RWPE2 (cell line): Measurements from ENCODE around the gene DTNBP1.
"Not testable (repeated sequence)": the region's sequence is repeated elsewhere in the genome, so short reads cannot be mapped to it uniquely, and the experiment has no call there.

Experiments used
- ATAC-seq: fragments of 200-7000 bp; cut with Tn5 transposase; 3 replicates; pipeline ENCODE4 v1.9.1; 2021; ENCODE audit warnings: low read depth
- DNase-seq: peaks from one replicate; pipeline ENCODE4 v3.0.0-alpha.2; 2020; ENCODE audit warnings: low spot score
- H3K27ac ChIP-seq: fragments of 450-650 bp; 2 replicates; pipeline ENCODE4 v1.5.1; 2017; ENCODE audit warnings: mild to moderate bottlenecking; ENCODE audit not compliant: poor library complexity, severe bottlenecking
- H3K27me3 ChIP-seq: fragments of 250-450 bp; sonication (Bioruptor Pico); 2 replicates; pipeline ENCODE4 v1.5.1; 2021; ENCODE audit warnings: mild to moderate bottlenecking, moderate library complexity; ENCODE audit not compliant: insufficient read depth, poor library complexity, severe bottlenecking
- H3K36me3 ChIP-seq: fragments of 250-450 bp; sonication (Bioruptor Pico); 2 replicates; pipeline ENCODE4 v1.5.1; 2020; ENCODE audit warnings: low read depth, mild to moderate bottlenecking, moderate library complexity
- H3K4me1 ChIP-seq: fragments of 250-450 bp; sonication (Bioruptor Pico); 2 replicates; pipeline ENCODE4 v1.5.1; 2021; ENCODE audit warnings: mild to moderate bottlenecking, moderate library complexity; ENCODE audit not compliant: insufficient read depth, poor library complexity, severe bottlenecking
- H3K4me3 ChIP-seq: fragments of 250-450 bp; sonication (Bioruptor Pico); 2 replicates; pipeline ENCODE4 v1.5.1; 2021; ENCODE audit warnings: mild to moderate bottlenecking, moderate library complexity; ENCODE audit not compliant: severe bottlenecking
- H3K9me3 ChIP-seq: fragments of 250-450 bp; sonication (Bioruptor Pico); 2 replicates; pipeline ENCODE4 v1.5.1; 2021; ENCODE audit warnings: mild to moderate bottlenecking, moderate library complexity; ENCODE audit not compliant: severe bottlenecking
- CTCF ChIP-seq: fragments of 450-650 bp; IDR thresholded peaks from one replicate; pipeline ENCODE4 v1.5.1; 2017; ENCODE audit warnings: mild to moderate bottlenecking, moderate library complexity; ENCODE audit not compliant: poor library complexity, severe bottlenecking

The DTNBP1 gene

GRCh38 chr6:15546591-15546990 is 116.2 kb downstream of the DTNBP1 start:
- ATAC-seq (no peak), DNase-seq (no peak)
- H3K36me3 ChIP-seq: no peaks in the 10 kb centered on the region
- H3K4me3 ChIP-seq: no peak overlapping the region
- no peaks in the 10 kb centered on the region for H3K9me3 ChIP-seq
- H3K4me1 ChIP-seq: no peaks in the 10 kb centered on the region
- H3K27me3 ChIP-seq: no peaks in the 10 kb centered on the region
- TF ChIP-seq CTCF: no peak
- no peak overlapping the region for H3K27ac ChIP-seq

DNA sequence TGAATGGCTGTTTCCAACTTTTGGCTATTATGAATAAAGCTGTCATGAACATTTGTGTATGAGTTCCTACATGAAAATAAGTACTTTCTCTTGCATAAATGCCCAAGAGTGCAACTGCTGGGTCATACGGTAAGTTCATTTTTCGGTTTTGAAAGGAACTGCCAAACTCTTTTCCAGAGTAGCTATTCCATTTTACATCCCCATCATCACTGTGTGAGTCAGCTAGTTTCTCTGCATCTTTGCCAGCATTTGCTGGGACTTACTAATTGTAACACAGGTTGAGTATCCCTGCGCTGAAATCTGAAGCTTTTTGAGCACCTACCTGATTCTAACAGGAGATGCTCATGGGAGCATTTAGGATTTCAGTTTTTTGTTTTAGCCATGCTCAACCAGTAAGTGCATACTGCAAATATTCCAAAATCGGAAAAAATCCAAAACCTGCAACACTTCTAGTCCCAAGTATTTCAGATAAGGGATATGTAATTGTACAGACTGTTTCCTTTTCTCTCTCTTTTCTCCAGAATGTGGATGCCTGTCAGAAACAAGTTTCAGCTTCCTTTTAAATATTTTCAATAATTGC is 118.4 kb downstream of the DTNBP1 start:
- H3K9me3 ChIP-seq: no peaks in the 10 kb centered on the region
- no peak for ATAC-seq
- DNase-seq: no peak
- H3K27me3 ChIP-seq: no peaks in the 10 kb centered on the region
- no peak for TF ChIP-seq CTCF
- no peaks in the 10 kb centered on the region for H3K36me3 ChIP-seq
- no peak overlapping the region for H3K4me3 ChIP-seq
- no peaks in the 10 kb centered on the region for H3K4me1 ChIP-seq
- no peak overlapping the region for H3K27ac ChIP-seq

- H3K9me3 ChIP-seq, H3K27ac ChIP-seq, H3K4me1 ChIP-seq: not testable (repeated sequence)
Measured at GRCh38 chr6:15543332-15543917, 119.4 kb downstream of the DTNBP1 start.

GRCh38 chr6:15539722-15540270 is 123.0 kb downstream of the DTNBP1 start:
- no peaks in the 10 kb centered on the region for H3K9me3 ChIP-seq
- no peak for TF ChIP-seq CTCF
- no peak for ATAC-seq
- H3K27me3 ChIP-seq: no peaks in the 10 kb centered on the region
- DNase-seq: no peak
- H3K36me3 ChIP-seq: no peaks in the 10 kb centered on the region
- H3K27ac ChIP-seq: no peak overlapping the region
- H3K4me3 ChIP-seq: no peak overlapping the region
- H3K4me1 ChIP-seq: no peaks in the 10 kb centered on the region

More at GRCh38 chr6:15543332-15543917, 119.4 kb downstream of the DTNBP1 start:
- not testable (repeated sequence) for H3K27me3 ChIP-seq, H3K36me3 ChIP-seq, ATAC-seq, DNase-seq, H3K4me3 ChIP-seq

DNA sequence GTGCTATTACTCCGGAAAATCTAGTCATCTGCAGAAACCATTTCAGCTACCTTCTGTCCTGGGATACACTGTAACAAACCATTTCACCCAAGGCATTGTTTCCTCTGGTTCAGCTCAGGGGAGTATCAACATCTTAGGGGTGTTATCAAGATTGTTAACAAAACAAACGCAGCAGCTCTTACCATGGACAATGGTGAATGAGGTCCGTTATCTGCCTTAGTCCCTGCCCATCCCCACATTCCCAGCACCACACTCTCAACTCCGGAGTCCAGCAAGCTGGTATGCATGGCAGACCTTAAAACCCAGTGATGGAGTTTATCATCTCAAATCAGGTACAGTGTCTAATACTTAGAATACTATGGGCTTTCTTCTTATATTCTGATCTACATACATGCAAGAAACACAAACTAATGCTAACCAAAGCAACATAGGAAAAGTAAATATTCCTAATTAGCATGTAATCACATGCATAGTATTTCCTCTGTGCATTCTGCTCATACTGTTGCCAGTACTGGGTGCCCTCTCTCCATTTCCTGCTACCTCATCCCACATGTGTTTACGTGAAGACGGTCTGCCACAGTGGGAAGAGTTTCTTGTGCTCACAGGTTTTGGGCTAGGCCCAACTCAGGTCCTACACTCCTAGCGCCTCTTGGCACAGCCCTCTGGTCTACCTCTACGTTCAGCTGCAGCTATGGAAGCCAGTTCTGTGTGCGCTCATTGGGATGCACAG is 123.9 kb downstream of the DTNBP1 start:
- no peak for TF ChIP-seq CTCF
- Histone ChIP-seq H3K27ac (no peak overlapping the region), H3K9me3 (no peaks in the 10 kb centered on the region), H3K27me3 (no peaks in the 10 kb centered on the region), H3K4me1 (no peaks in the 10 kb centered on the region), H3K36me3 (no peaks in the 10 kb centered on the region), H3K4me3 (no peak overlapping the region)
- ATAC-seq (no peak), DNase-seq (no peak)
